Stimulated activated CD4-positive, alpha-beta T cell treated with anti-CD3 and anti-CD28 coated beads, TNF-alpha, amount 100 ng/mL, for 48 hours (primary cell): Measurements from ENCODE around the gene ALK.

Source experiments
- DNase-seq, 3 donors: peaks; one replicate each; pipeline ENCODE4 v3.0.0-alpha.2; 2020; ENCODE audit warnings: low read depth in 3 of 3

The ALK gene

DNA sequence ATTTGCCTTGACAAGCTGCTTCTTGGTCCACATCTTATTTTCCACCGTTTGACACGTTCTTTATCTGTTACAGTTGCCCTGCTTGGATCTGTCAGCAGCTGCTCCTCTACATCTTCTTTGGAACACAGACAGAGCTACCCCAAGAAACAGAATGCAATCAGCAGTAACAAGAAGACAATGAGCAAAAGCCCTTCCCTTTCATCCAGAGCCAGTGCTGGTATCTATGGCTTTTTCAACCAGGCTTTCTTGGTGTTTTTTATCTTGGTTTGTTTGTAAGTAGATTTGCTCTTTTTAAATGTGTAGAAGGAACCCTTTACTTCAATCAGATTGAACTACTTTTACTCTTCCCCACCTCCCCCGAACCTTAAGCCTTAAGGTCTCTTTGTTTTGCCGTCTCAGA lies 764.3 kb downstream of the ALK start:
- no peak for DNase-seq

DNA sequence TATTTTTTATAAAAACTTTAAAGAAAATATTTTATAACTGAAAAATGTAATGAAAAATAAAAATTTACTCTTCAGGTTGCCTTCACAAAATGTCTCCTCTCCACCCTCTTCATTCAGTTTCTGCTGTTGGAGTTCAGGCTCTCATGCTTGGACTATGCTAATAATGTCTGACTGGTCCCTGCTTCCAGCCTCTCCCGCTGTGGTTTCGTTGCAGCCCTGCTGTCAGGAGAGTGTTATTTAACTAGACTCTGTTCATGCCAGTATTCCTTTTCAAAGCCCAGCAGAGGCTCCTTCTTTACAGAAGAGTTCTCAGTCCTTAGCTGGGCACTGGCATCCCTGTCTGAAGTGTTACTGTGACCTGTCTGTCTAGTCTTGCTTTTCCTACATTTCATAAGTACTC lies 765.8 kb downstream of the ALK start:
- DNase-seq: no peak

DNA sequence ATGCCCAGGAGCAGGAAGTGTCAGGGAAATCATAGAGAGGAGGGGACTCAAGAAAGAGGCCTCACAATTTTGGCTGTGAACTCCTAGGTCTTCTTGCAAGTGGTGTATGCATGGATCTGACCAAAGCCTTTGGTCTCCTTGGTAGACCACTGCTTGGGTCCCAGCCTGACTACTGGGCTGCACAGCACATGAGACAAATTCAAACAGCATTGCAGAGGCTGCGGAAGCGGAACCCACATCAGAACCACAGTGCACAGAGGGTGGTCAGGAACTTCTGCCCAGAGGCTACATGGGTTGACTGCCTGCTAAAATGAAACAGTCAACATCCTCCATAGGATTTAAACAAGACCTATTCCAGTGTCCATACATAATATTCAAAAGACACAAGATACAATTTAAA lies 766.8 kb downstream of the ALK start:
- no peak for DNase-seq

DNA sequence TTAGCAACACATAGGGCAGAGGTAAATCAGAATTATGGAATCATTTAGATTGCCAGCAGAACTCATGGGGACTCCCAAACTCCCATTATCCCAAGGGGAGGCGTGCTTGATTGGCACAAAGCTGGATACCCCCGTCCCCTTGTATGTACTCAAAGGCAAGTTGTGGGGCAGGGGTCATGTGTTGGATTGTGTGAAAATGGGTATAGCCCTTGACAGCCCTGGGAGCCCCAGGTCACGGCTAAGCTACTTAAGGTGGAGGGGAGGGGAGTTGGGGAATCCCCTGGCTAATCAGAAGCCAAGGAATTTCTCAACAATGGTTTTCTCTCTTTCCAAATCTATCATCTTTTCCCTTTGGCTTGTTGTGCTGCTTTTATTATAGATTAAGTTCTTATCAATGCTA lies 773.4 kb downstream of the ALK start:
- DNase-seq: no peak

DNA sequence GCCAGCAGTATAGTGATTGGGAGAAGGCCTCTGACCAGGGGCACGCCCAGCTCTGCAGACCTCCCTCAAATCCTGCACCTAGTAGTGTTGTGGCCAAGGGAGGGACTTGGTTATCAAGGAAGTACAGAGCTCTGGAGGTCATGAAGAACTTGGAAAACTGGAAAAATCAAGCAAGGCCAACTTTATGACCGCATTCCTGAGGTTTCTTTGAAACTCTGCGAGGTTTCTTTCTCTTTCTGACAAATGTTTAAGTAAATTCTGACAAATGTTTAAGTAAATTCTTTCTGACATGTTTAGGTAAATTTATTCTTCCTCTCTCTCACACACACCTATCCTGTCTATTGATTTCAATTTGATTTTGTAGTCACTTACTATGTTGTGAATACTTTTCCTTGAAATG lies 775.2 kb downstream of the ALK start:
- no peak for DNase-seq

DNA sequence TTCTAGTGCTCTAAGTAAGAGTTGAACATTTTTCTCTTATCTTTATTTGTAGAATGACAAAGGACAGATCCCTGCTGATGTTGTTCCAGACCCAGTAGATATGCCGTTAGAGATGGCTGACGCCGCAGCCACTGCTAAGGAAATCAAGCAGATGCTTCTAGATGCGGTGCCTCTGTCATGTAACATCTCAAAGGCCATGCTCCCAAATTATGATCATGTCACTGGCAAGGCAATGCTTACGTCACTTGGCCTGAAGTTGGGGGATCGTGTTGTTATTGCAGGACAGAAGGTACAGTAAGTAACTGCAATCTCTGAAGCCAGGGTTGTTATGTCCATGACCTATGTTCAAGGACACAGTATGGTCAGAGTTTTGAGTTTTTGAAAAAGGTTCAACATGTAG lies 777.7 kb downstream of the ALK start:
- no peak for DNase-seq
